Measurements from ENCODE around the gene PPP1R26. TPM values are rescaled to one million over a fixed set of nuclear protein-coding genes. Genes with fewer than 3 reads are reported as not detected.

Gene PPP1R26
- total and polyA plus RNA-seq, 2 of the 13 experiments (the other 11 are each of a cell fraction or from before 2014, with no cell fraction given) = 8.6 to 11.6 TPM

- TF ChIP-seq PATZ1 (CRISPR knock-in tag; IDR thresholded peaks at IDR 0.05) = peak; percentile 92
- TF ChIP-seq ZBTB40 (IDR thresholded peaks at IDR 0.05) = no peak
- no peak for TF ChIP-seq ZBTB40 (CRISPR knock-in tag; IDR thresholded peaks at IDR 0.05)
- TF ChIP-seq ZNF143 (CRISPR knock-in tag; IDR thresholded peaks at IDR 0.05) = peak; percentile 67
- peak; percentile 95 for TF ChIP-seq ZNF639 (CRISPR knock-in tag; conservative IDR thresholded peaks at IDR 0.05)
- peak; percentile 78 for TF ChIP-seq GABPB1 (CRISPR knock-in tag; IDR thresholded peaks at IDR 0.05)
Measured at GRCh38 chr9:135479469-135480052, at the start of gene PPP1R26 (continued).

All from HepG2 (cell line).